SH-SY5Y (cell line): ENCODE measurements around the gene GCG.

Experiments
- GATA2 ChIP-seq: IDR thresholded peaks from 2 replicates; pipeline ENCODE4 v1.6.1; 2011; ENCODE audit warnings: mild to moderate bottlenecking, low read depth, low read length
- GATA3 ChIP-seq: IDR thresholded peaks from 2 replicates; pipeline ENCODE4 v1.6.1; 2011; ENCODE audit warnings: low read depth, mild to moderate bottlenecking, low read length, moderate library complexity

The GCG gene

GRCh38 chr2:162166174-162166573 lies 14.1 kb upstream of the GCG start:
- TF ChIP-seq GATA3 (no peak), GATA2 (no peak)

- no peak for TF ChIP-seq GATA3
- no peak for TF ChIP-seq GATA2
Measured at GRCh38 chr2:162164802-162165201, 12.8 kb upstream of the GCG start.

- TF ChIP-seq GATA2, result no peak
- TF ChIP-seq GATA3, result no peak
Measured at GRCh38 chr2:162159446-162159845, 7.4 kb upstream of the GCG start.

GRCh38 chr2:162156149-162156548 lies 4.1 kb upstream of the GCG start:
- TF ChIP-seq GATA3 (no peak), GATA2 (no peak)

GRCh38 chr2:162155093-162155492 lies 3.0 kb upstream of the GCG start:
- no peak for TF ChIP-seq GATA3
- TF ChIP-seq GATA2, result no peak

GRCh38 chr2:162153608-162154224 lies 1.7 kb upstream of the GCG start:
- TF ChIP-seq GATA2 (no peak), GATA3 (no peak)

- TF ChIP-seq GATA3, result no peak
- no peak for TF ChIP-seq GATA2
Measured at GRCh38 chr2:162149940-162150339, 2.1 kb downstream of the GCG start.

- TF ChIP-seq GATA2, result no peak
- no peak for TF ChIP-seq GATA3
Measured at GRCh38 chr2:162149466-162149865, 2.6 kb downstream of the GCG start.

GRCh38 chr2:162148956-162149355 lies 3.1 kb downstream of the GCG start:
- TF ChIP-seq GATA3, result no peak
- no peak for TF ChIP-seq GATA2

- TF ChIP-seq GATA2 (no peak), GATA3 (no peak)
Measured at GRCh38 chr2:162143969-162144368, 8.1 kb downstream of the GCG start.

- TF ChIP-seq GATA3, result no peak
- TF ChIP-seq GATA2, result no peak
Measured at GRCh38 chr2:162138310-162138709, 13.7 kb downstream of the GCG start.

GRCh38 chr2:162127422-162127821 lies 24.6 kb downstream of the GCG start:
- TF ChIP-seq GATA3, result no peak
- TF ChIP-seq GATA2, result no peak

GRCh38 chr2:162126527-162126926 lies 25.5 kb downstream of the GCG start:
- TF ChIP-seq GATA3, result no peak
- TF ChIP-seq GATA2, result no peak

GRCh38 chr2:162126111-162126519 lies 25.9 kb downstream of the GCG start:
- TF ChIP-seq GATA3 (no peak), GATA2 (no peak)

- no peak for TF ChIP-seq GATA2
- no peak for TF ChIP-seq GATA3
Measured at GRCh38 chr2:162125138-162125537, 26.9 kb downstream of the GCG start.
